ENCODE results near the gene SDC1. TPM values are rescaled to one million over a fixed set of nuclear protein-coding genes. Genes with fewer than 3 reads are reported as not detected.

SDC1 gene
- total RNA-seq, 1 experiment from 2014 or later = 22.3 TPM

DNA sequence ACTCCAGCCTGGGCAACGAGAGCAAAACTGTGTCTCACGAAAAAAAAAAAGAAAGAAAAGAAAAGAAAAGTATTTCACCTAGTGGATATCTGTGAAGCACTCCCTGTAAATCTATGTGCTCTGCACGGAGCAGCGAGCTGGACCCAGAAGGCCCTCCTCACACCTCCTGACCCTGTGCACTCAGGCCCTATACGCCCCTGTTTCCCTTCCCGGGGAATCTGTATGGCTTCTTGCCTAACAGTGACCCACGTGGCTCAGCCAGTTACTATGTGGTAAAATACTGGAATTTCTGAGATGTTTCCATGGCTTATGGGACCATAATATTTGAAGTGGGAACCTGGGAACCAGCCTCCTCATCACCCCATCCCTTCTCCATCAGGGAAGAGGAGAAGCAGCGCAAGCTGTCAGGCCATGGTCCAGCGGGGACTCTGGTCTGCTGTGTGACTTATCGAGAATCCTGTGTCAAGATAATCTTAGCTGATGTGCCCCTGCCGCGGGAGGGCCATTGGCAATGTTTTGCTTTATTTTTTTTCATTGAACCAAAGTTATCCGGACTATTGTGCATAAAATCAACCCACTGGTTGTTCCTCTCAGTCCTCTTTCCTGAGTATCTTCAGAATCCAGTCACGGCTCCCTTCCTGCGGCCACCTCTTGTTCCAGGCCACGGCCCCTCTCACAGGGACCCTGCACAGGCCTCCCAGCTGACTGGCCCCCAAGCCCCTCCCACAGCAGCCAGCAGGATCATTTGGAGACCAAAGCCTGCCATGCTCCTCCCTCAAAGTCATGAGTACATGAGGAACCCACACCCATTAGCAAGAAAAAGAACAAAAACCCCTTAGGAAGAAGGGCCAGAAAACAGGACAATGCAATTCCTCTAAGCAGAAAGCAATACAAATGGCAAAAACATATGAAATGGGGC is 30.6 kb downstream of the SDC1 start:
- Histone ChIP-seq H4K5ac (ENCODE audit: insufficient read length, low read depth, low read length) (no peak overlapping the region), H3T11ph (ENCODE audit: low read length) (no peak overlapping the region), H3K79me1 (ENCODE audit: insufficient read depth, low read depth, low read length, poor library complexity, severe bottlenecking) (no peaks in the 10 kb centered on the region), H2AK5ac (ENCODE audit: insufficient read length, low read length) (no peak overlapping the region), H2BK15ac (ENCODE audit: low read depth, low read length) (no peak overlapping the region), H2BK12ac (ENCODE audit: insufficient read length, low read depth, low read length) (no peak overlapping the region), H3K27ac (ENCODE audit: insufficient read length, low read depth, low read length) (no peak overlapping the region), H3K4me1 (ENCODE audit: insufficient read depth, low read length) (no peaks in the 10 kb centered on the region; the same call in 1 of the 2 replicates), H4K20me1 (ENCODE audit: control insufficient read depth, insufficient read depth, insufficient read length) (no peaks in the 10 kb centered on the region), H2BK5ac (ENCODE audit: insufficient read length, low read length) (no peak overlapping the region), H3K27me3 (ENCODE audit: insufficient read depth, low read length) (no peaks in the 10 kb centered on the region), H2BK120ac (ENCODE audit: low read depth, low read length, poor library complexity, severe bottlenecking) (no peak overlapping the region), H4K91ac (ENCODE audit: insufficient read length, low read depth, low read length) (no peak overlapping the region), H4K8ac (replicated peaks; ENCODE audit: insufficient read length, low read depth, low read length) (no peak overlapping the region), H3K79me2 (ENCODE audit: insufficient read depth, low read length) (no peaks in the 10 kb centered on the region), H3K23me2 (ENCODE audit: insufficient read length, low read depth, low read length, poor library complexity, severe bottlenecking) (no peaks in the 10 kb centered on the region), H3K56ac (ENCODE audit: insufficient read length, low read depth, low read length) (no peak overlapping the region), H2AFZ (ENCODE audit: low read length) (no peak overlapping the region), H3K9ac (ENCODE audit: extremely low read depth, insufficient read length, low read length) (no peak overlapping the region), H3K14ac (ENCODE audit: insufficient read depth, low read length) (no peak overlapping the region), H3K9me3 (ENCODE audit: control insufficient read depth, low read depth, low read length) (no peaks in the 10 kb centered on the region), H3K4me2 (ENCODE audit: insufficient read depth, insufficient read length, low read length) (no peak overlapping the region), H3K4ac (ENCODE audit: low read depth, low read length) (no peak overlapping the region), H3K23ac (ENCODE audit: insufficient read length, low read depth, low read length) (no peak overlapping the region), H3K18ac (ENCODE audit: insufficient read length, low read depth, low read length) (no peak overlapping the region), H2BK20ac (ENCODE audit: low read depth, low read length, poor library complexity, severe bottlenecking) (no peak overlapping the region)
- Mint-ChIP-seq H3K4me3 (no peak overlapping the region), H3K4me1 (peaks cover 29 to 34% of the 10 kb centered on the region in 2 experiments), H3K36me3 (ENCODE audit: insufficient read depth in 1 of 3, low read depth in 3 of 3) (no peaks in the 10 kb centered on the region), H3K27ac (no peak overlapping the region), H3K27me3 (ENCODE audit: low read depth) (no peaks in the 10 kb centered on the region), H3K9me3 (no peaks in the 10 kb centered on the region; a peak in 1 of 5 replicates)
- no peak for DNase-seq
- no CpG with 5 or more reads among the region's 16 CpGs for WGBS (ENCODE audit: extremely low coverage, insufficient read length, low lambda C conversion rate)
- TF ChIP-seq, protein P1, sequence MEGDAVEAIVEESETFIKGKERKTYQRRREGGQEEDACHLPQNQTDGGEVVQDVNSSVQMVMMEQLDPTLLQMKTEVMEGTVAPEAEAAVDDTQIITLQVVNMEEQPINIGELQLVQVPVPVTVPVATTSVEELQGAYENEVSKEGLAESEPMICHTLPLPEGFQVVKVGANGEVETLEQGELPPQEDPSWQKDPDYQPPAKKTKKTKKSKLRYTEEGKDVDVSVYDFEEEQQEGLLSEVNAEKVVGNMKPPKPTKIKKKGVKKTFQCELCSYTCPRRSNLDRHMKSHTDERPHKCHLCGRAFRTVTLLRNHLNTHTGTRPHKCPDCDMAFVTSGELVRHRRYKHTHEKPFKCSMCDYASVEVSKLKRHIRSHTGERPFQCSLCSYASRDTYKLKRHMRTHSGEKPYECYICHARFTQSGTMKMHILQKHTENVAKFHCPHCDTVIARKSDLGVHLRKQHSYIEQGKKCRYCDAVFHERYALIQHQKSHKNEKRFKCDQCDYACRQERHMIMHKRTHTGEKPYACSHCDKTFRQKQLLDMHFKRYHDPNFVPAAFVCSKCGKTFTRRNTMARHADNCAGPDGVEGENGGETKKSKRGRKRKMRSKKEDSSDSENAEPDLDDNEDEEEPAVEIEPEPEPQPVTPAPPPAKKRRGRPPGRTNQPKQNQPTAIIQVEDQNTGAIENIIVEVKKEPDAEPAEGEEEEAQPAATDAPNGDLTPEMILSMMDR (conservative IDR thresholded peaks at IDR 0.05) = no peak
